GM13976 (cell line): ENCODE data around the gene RBFOX2.
"Not testable (repeated sequence)": the region's sequence is repeated elsewhere in the genome, so short reads cannot be mapped to it uniquely, and the experiment has no call there.

Experiments used
- DNase-seq: peaks from one replicate; pipeline ENCODE4 v3.0.0; 2012; ENCODE audit warnings: low spot score
- in situ Hi-C: fragments of 300-500 bp; cut with MboI; formaldehyde crosslinking; loops from one replicate; pipeline ENCODE4 v1.12.0; 2022; ENCODE audit warnings: low sequenced_read_pairs, mixed read lengths, inconsistent platforms; ENCODE audit not compliant: unreplicated experiment
- TF ChIP-seq, protein P1 (sequence below): IDR thresholded peaks from 2 replicates; pipeline ENCODE4 v1.5.1; 2012; ENCODE audit warnings: borderline replicate concordance, mild to moderate bottlenecking; ENCODE audit not compliant: insufficient read depth; ENCODE audit errors: extremely low read depth, missing control alignments, control extremely low read depth

The RBFOX2 gene

DNA sequence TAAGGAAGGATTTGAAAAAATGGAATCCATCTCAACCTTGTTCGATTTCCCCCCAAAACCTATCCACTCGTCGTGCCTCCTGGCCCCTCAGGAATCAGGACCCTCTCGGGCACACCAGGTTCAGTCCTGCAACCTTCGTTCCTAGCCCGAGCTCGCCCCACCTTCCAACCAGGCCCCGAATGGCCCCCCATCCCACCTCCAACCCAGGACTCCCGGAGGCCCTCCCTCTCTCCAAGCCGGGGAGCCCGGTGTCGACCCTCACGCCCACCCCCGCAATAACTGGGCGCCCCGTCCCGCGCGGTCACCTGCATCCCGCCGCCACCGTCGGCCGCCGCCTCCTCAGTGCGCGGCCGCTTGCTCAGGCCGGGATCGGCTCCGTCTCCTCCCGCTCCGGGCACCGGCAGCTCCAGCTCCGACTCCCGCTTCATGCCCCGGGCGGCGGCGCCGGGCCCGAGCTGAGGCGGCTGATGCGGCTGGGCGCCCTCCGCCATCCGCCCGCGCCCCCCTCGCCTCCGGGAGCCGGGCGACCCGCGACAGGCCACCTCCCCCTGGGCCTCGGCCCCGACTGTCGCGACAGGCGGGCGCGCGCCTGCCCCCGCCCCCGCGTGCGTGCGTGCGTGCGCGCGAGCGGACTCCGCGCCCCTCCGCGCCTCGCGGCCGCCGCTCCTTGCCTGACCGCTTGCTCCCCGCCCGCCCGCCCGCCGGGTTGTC, 534 bp downstream of the RBFOX2 start:
- DNase-seq = peak; percentile 56
- in situ Hi-C loops = no loop called here

DNA sequence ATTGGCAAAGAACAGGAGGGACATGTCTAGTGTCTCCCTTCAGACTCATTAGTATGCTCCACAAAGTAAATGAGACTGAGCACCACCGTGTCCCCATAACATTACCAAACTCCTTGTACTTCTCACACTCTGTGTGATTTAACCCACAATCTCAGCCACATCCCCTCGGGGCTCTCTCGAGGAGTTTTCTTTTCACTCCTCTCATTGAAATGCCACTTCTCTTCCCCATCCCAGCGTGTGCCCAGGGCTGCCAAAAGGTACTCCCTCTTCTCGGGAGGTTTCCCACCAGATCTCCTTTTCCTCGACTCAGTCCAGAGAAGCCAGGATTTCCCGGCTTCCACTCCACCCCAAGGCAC, 1.1 kb downstream of the RBFOX2 start:
- in situ Hi-C loops = no loop called here
- TF ChIP-seq, protein P1, sequence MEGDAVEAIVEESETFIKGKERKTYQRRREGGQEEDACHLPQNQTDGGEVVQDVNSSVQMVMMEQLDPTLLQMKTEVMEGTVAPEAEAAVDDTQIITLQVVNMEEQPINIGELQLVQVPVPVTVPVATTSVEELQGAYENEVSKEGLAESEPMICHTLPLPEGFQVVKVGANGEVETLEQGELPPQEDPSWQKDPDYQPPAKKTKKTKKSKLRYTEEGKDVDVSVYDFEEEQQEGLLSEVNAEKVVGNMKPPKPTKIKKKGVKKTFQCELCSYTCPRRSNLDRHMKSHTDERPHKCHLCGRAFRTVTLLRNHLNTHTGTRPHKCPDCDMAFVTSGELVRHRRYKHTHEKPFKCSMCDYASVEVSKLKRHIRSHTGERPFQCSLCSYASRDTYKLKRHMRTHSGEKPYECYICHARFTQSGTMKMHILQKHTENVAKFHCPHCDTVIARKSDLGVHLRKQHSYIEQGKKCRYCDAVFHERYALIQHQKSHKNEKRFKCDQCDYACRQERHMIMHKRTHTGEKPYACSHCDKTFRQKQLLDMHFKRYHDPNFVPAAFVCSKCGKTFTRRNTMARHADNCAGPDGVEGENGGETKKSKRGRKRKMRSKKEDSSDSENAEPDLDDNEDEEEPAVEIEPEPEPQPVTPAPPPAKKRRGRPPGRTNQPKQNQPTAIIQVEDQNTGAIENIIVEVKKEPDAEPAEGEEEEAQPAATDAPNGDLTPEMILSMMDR = no peak
- DNase-seq = peak; percentile 33

More for the DNA sequence above, 534 bp downstream of the RBFOX2 start:
- TF ChIP-seq, protein P1 = no peak

DNA sequence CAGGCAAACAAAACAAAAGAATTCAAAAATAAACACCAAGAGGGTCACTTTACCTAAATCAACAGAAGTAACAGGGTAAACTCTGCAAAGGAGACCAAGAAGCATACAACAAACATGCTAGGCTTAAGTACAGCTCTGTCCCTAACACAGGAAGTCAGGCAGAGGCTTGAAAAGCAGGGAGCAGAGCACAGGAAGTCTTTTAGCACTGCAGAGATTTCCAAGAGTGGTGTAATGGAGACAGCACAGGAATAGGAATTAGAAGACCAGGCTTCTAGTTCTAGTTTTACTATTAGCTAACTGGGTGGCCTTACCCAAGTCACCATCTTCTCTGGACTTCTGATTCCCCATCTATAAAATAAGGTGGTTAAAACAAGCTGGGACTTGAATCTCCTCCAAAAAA, 1.9 kb downstream of the RBFOX2 start:
- TF ChIP-seq, protein P1 = no peak
- in situ Hi-C loops = no loop called here
- DNase-seq = no peak

DNA sequence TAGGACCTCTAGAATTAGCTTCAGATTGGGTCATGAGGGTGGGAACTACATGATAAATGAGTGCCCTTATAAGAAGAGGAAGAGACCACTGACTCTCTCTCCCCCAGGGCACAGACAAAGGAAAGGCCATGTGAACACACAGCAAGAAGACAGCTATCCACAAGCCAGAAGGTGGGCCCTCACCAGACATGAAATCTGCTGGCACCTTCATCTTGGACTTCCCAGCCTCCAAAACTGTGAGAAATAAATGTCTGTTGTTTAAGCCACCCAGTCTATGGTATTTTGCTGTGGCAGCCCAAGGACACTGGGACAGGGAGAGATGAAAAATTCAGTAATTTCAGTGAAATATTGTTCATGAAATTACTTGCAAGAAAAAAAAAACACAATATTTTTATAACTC, 5.9 kb downstream of the RBFOX2 start:
- in situ Hi-C loops = no loop called here
- DNase-seq = no peak
- TF ChIP-seq, protein P1 = no peak

DNA sequence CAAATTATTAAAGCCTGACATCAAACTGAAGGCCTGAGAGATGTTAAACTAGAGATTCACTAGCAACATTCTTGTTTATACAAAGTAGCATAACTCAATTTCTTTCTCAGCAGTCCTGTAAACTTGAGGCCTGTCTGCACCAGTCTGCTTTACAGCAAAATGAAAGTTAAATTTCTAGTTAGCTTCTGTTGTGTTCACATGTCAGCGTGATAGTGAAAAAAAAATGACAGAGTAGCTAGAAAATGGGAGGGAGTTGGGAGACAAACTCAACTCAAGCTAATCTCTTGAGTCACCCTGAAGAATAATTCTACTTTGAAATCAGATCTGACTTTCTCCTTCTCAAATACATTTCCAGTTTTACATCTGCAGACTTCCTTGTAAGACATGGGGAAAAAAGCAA, 6.5 kb downstream of the RBFOX2 start:
- TF ChIP-seq, protein P1 = no peak
- no peak for DNase-seq
- in situ Hi-C loops = no loop called here

DNA sequence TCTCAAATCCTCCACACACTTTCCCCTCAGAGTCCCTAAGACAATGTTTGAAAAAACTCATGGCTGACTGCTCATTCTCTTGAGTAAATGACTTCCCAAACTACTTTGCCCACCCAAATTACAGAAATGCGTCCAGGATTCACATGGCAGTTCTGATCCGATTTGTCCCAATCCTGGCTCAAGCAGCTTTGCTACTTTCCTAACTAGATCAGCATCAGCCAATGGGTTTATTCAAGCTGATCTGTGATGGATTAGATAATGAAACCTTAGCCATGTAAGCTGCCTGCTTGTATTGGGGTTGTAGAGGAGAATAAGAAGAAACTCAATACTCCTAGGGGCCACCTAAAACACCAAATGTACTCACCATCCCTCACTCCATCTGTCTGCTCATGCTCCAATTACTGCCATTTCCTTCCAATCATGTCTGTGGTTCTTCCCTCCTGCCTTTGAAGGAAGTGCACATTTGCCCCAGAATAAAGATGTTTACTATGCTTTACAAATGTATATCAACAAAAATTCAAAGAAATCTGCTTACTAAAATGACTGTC, 6.9 kb downstream of the RBFOX2 start:
- in situ Hi-C loops = no loop called here
- TF ChIP-seq, protein P1 = no peak
- DNase-seq = no peak

DNA sequence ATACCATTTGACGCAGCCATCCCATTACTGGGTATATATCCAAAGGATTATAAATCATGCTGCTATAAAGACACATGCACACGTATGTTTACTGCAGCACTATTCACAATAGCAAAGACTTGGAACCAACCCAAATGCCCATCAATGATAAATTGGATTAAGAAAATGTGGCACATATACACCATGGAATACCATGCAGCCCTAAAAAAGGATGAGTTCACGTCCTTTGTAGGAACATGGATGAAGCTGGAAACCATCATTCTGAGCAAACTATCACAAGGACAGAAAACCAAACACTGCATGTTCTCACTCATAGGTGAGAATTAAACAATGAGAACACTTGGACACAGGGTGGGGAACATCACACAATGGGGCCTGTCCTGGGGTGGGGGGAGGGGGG, 7.8 kb downstream of the RBFOX2 start:
- DNase-seq, in situ Hi-C loops: not testable (repeated sequence)
